GM23338 (cell line): ENCODE measurements around the gene YBEY. TPM values are rescaled to one million over a fixed set of nuclear protein-coding genes. Genes with fewer than 3 reads are reported as not detected.

Source experiments
- ATAC-seq: fragments of 200-7000 bp; cut with Tn5 transposase; 3 replicates; pipeline ENCODE4 v1.9.1; 2020
- DNase-seq: peaks from one replicate; pipeline ENCODE4 v3.0.0-alpha.2; 2015; ENCODE audit warnings: low spot score
- H2AFZ ChIP-seq: fragments of 200-600 bp; sonication (generic); 2 replicates; pipeline ENCODE4 v1.8.0; 2016; ENCODE audit warnings: antibody characterized with exemption, mild to moderate bottlenecking, moderate library complexity
- H3F3A ChIP-seq: fragments of 200-600 bp; sonication (generic); replicated peaks from 2 replicates; pipeline ENCODE4 v1.8.0; 2017; ENCODE audit warnings: antibody characterized with exemption, mixed run types, low read depth
- H3K27ac ChIP-seq: fragments of 200-600 bp; sonication (generic); 2 replicates; pipeline ENCODE4 v1.6.1; 2016; ENCODE audit warnings: low read depth
- H3K27me3 ChIP-seq: fragments of 200-600 bp; sonication (generic); 2 replicates; pipeline ENCODE4 v1.8.0; 2016; ENCODE audit warnings: mild to moderate bottlenecking, mixed run types, moderate library complexity; ENCODE audit not compliant: insufficient read depth
- H3K36me3 ChIP-seq: fragments of 200-600 bp; sonication (generic); 2 replicates; pipeline ENCODE4 v1.8.0; 2016; ENCODE audit warnings: mild to moderate bottlenecking; ENCODE audit not compliant: insufficient read depth
- H3K4me1 ChIP-seq: fragments of 200-600 bp; sonication (generic); 2 replicates; pipeline ENCODE4 v1.8.0; 2016; ENCODE audit warnings: mild to moderate bottlenecking, moderate library complexity; ENCODE audit not compliant: insufficient read depth
- H3K4me2 ChIP-seq: fragments of 200-600 bp; sonication (generic); 2 replicates; pipeline ENCODE4 v1.7.1; 2017; ENCODE audit warnings: mixed run types
- H3K4me3 ChIP-seq: fragments of 200-600 bp; sonication (generic); 2 replicates; pipeline ENCODE4 v1.6.1; 2016; ENCODE audit warnings: mixed run types
- H3K79me2 ChIP-seq: fragments of 200-600 bp; sonication (generic); replicated peaks from 2 replicates; pipeline ENCODE4 v1.8.0; 2017; ENCODE audit warnings: mild to moderate bottlenecking; ENCODE audit not compliant: insufficient read depth
- H3K9me2 ChIP-seq: fragments of 200-600 bp; sonication (generic); 2 replicates; pipeline ENCODE4 v1.8.0; 2017; ENCODE audit not compliant: insufficient read depth
- H4K20me1 ChIP-seq: fragments of 200-600 bp; sonication (generic); replicated peaks from 2 replicates; pipeline ENCODE4 v1.8.0; 2017; ENCODE audit warnings: mild to moderate bottlenecking; ENCODE audit not compliant: insufficient read depth
- H3K27ac Mint-ChIP-seq: 2 replicates; pipeline ENCODE4 v1.8.0; 2020; ENCODE audit warnings: inconsistent platforms, mild to moderate bottlenecking, moderate library complexity, mixed read lengths
- H3K27me3 Mint-ChIP-seq: 3 replicates; pipeline ENCODE4 v1.8.0; 2022; ENCODE audit warnings: low read depth, mild to moderate bottlenecking, moderate library complexity, mixed read lengths, inconsistent platforms; ENCODE audit not compliant: insufficient read depth, poor library complexity
- H3K36me3 Mint-ChIP-seq: 3 replicates; pipeline ENCODE4 v1.8.0; 2021; ENCODE audit warnings: low read depth, mild to moderate bottlenecking, inconsistent platforms, moderate library complexity, mixed read lengths
- H3K4me1 Mint-ChIP-seq: 3 replicates; pipeline ENCODE4 v1.8.0; 2020; ENCODE audit warnings: mild to moderate bottlenecking, inconsistent platforms, mixed read lengths
- H3K4me3 Mint-ChIP-seq: 3 replicates; pipeline ENCODE4 v1.8.0; 2021; ENCODE audit warnings: moderate library complexity, mild to moderate bottlenecking, inconsistent platforms, mixed read lengths
- H3K9me3 Mint-ChIP-seq: 3 replicates; pipeline ENCODE4 v1.8.0; 2020; ENCODE audit warnings: moderate library complexity, mild to moderate bottlenecking, inconsistent platforms, mixed read lengths
- CREB1 ChIP-seq: fragments of 250-450 bp; sonication (Bioruptor Pico); IDR thresholded peaks from 2 replicates; pipeline ENCODE4 v1.5.0; 2020; ENCODE audit warnings: low read depth, mild to moderate bottlenecking, moderate library complexity
- EZH2phosphoT487 ChIP-seq: fragments of 200-600 bp; sonication (generic); IDR thresholded peaks from one replicate; pipeline ENCODE4 v1.8.1; 2018; ENCODE audit warnings: antibody characterized with exemption; ENCODE audit not compliant: unreplicated experiment
- POLR2AphosphoS5 ChIP-seq: IDR thresholded peaks from 2 replicates; pipeline ENCODE4 v1.6.1; 2016; ENCODE audit warnings: antibody characterized with exemption, low read depth
- ZNF114 ChIP-seq: fragments of 250-450 bp; sonication (Bioruptor Pico); IDR thresholded peaks from 2 replicates; pipeline ENCODE4 v1.5.0; 2020; ENCODE audit warnings: mild to moderate bottlenecking, moderate library complexity
- ZNF331 ChIP-seq: fragments of 250-450 bp; sonication (Bioruptor Pico); IDR thresholded peaks from 2 replicates; pipeline ENCODE4 v1.5.0; 2020; ENCODE audit warnings: low read depth, mild to moderate bottlenecking, moderate library complexity
- polyA plus RNA-seq: library from polyadenylated mRNA; unstranded; fragments of >200 nt; fragmentation: Nextera tagmentation; extraction: Ambion mirVana; gene quantifications from 2 replicates; pipeline ENCODE4 v1.2.1, GENCODE V29; 2016
- total RNA-seq: library from RNA; depleted of rRNA; stranded (reverse); fragments of >200 nt; shearing (Covaris generic); gene quantifications from 2 replicates; pipeline ENCODE4 v1.2.3, GENCODE V29; 2014

The YBEY gene
- total and polyA plus RNA-seq, 2 experiments from 2014 or later = 28.1 to 31.8 TPM

DNA sequence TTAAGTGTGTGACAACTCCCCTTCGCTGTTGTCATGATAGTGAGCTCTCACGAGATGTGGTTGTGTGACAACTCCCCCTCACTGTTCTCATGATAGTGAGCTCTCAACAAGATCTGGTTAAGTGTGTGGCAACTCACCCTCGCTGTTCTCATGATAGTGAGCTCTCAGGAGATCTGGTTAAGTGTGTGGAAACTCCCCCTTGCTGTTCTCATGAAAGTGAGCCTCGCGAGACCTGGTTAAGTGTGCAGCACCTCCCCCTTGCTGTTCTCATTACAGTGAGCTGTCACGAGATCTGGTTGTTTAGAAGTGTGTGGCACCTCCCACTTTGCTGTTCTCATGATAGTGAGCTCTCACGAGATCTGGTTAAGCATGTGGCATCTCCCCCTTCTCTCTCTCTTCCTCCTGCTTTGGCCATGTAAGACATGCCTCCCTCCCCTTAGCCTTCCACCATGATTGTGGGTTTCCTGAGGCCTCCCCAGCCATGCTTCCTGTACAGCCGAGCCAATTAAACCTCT, 32.5 kb upstream of the YBEY start:
- ATAC-seq (no peak), DNase-seq (peak; percentile 21)
- Histone ChIP-seq H3K9me2 (no peaks in the 10 kb centered on the region), H3K79me2 (no peaks in the 10 kb centered on the region), H3K36me3 (peaks cover 53% of the 10 kb centered on the region), H3K4me3 (no peak overlapping the region), H3F3A (peaks cover 4% of the 10 kb centered on the region; the same call in 1 of the 2 replicates), H3K27me3 (no peaks in the 10 kb centered on the region), H3K4me2 (no peak overlapping the region), H3K27ac (0 out of 2 replicates have a peak overlapping the region, but pooled peaks have one; percentile 26), H4K20me1 (peaks cover 1% of the 10 kb centered on the region), H3K4me1 (no peaks in the 10 kb centered on the region), H2AFZ (no peak overlapping the region)
- Mint-ChIP-seq H3K27me3 (peaks cover 2% of the 10 kb centered on the region), H3K4me3 (no peak overlapping the region), H3K4me1 (no peaks in the 10 kb centered on the region), H3K27ac (no peak overlapping the region; the same call in 1 of the 2 replicates), H3K36me3 (peaks cover 90% of the 10 kb centered on the region), H3K9me3 (no peaks in the 10 kb centered on the region; the same call in 2 of the 3 replicates)
- TF ChIP-seq POLR2AphosphoS5 = no peak
- no peak for TF ChIP-seq CREB1 (CRISPR knock-in tag)
- TF ChIP-seq ZNF331 (CRISPR knock-in tag) = no peak

DNA sequence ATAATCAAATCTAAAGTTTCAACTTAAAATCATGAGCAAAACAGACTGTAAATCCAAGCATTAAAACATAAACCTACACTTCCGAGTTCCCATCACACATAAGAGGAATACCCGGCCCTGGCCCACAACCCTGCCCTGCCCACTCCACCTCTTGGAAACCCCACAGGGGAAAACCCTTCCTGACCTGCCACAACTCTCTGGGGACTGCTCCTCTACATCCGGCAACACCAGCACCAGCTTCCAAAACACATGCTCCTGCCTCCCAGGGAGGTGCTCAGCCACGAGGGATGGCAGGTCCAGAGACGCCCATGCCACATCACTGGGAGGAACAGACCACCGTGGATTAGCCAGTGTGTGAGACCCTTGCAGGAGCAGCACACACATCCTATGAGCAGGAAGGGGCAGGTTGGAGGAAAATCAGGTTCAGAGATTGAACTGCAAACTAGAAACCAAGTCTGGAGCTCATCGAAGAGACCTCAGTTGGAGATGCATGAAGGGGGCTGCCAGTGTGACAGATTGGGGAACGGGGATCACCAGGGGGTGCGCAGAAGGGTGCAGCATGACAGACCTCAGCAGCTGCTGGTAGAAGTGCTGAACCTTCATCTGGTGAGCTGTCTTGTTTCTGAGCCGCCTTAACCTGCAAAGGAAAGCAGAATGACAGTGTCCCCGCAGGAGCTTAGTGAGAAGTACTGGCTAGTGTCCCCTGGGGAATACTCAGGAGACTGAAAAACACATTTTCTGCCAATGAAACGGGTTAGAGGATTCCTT, 31.8 kb upstream of the YBEY start:
- Histone ChIP-seq H3K36me3 (peaks cover 55% of the 10 kb centered on the region), H3K4me1 (no peaks in the 10 kb centered on the region), H3F3A (peaks cover 4% of the 10 kb centered on the region; the same call in 1 of the 2 replicates), H3K27me3 (no peaks in the 10 kb centered on the region), H3K4me2 (no peak overlapping the region), H2AFZ (no peak overlapping the region), H3K27ac (0 out of 2 replicates have a peak overlapping the region, but pooled peaks have one; percentile 26), H3K4me3 (no peak overlapping the region), H3K79me2 (no peaks in the 10 kb centered on the region), H3K9me2 (no peaks in the 10 kb centered on the region), H4K20me1 (no peaks in the 10 kb centered on the region; the same call in none of the 2 replicates)
- no peak for DNase-seq
- ATAC-seq = no peak
- TF ChIP-seq POLR2AphosphoS5 = 0 out of 2 replicates have a peak, but pooled peaks have one; percentile 26
- TF ChIP-seq EZH2phosphoT487 = no peak
- Mint-ChIP-seq H3K36me3 (peaks cover 90% of the 10 kb centered on the region), H3K27me3 (peaks cover 2% of the 10 kb centered on the region), H3K27ac (peak overlapping the region; percentile 20; the same call in 1 of the 2 replicates), H3K4me3 (no peak overlapping the region), H3K9me3 (no peaks in the 10 kb centered on the region; the same call in 2 of the 3 replicates), H3K4me1 (no peaks in the 10 kb centered on the region)

DNA sequence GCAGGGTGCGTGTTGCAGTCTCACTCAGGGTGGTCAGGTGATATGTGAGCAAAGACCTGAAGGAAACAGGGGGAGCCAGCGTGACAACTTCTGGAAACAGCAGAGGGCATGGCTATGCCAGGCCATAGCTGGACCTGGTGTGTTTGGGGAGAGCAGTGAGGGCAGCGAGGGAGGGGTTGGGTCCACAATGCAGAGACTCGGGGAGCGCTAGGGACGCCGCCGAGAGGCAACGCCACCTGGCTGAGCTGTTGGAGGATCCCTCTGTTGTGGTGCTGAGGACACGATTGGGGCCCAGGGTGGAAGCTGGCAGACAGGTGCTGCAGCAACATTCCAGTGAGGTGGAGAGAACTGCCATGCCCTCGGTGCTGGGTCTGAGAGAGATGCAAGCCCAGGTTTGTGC, 31.0 kb upstream of the YBEY start:
- Mint-ChIP-seq H3K27me3 (peaks cover 2% of the 10 kb centered on the region), H3K36me3 (peaks cover 89% of the 10 kb centered on the region), H3K4me1 (no peaks in the 10 kb centered on the region), H3K27ac (no peak overlapping the region), H3K4me3 (no peak overlapping the region), H3K9me3 (no peaks in the 10 kb centered on the region; the same call in 2 of the 3 replicates)
- no peak for TF ChIP-seq ZNF114 (CRISPR knock-in tag)
- TF ChIP-seq POLR2AphosphoS5 = no peak
- no peak overlapping the region for H2AFZ ChIP-seq
- H3K4me3 ChIP-seq = no peak overlapping the region
- H3F3A ChIP-seq = 0 out of 2 replicates have a peak, but pooled peaks cover 4% of the 10 kb centered on the region
- no peak overlapping the region for H3K27ac ChIP-seq
- no peaks in the 10 kb centered on the region for H3K27me3 ChIP-seq
- DNase-seq (no peak), ATAC-seq (no peak)
- no peaks in the 10 kb centered on the region for H3K9me2 ChIP-seq
- no peak overlapping the region for H3K4me2 ChIP-seq
- no peaks in the 10 kb centered on the region for H3K79me2 ChIP-seq
- H3K4me1 ChIP-seq = no peaks in the 10 kb centered on the region
- H4K20me1 ChIP-seq = no peaks in the 10 kb centered on the region; the same call in none of the 2 replicates
- H3K36me3 ChIP-seq = peaks cover 48% of the 10 kb centered on the region
